Naive B cell (primary cell): ENCODE measurements around the gene OR1N2. TPM values are rescaled to one million over a fixed set of nuclear protein-coding genes. Genes with fewer than 3 reads are reported as not detected.
"Not testable (repeated sequence)": the region's sequence is repeated elsewhere in the genome, so short reads cannot be mapped to it uniquely, and the experiment has no call there.

Source experiments
- ATAC-seq, 2 donors: fragments of 150-1000 bp; cut with Tn5 transposase; 2 replicates each; pipeline ENCODE4 v1.10.0; 2021; ENCODE audit warnings: low read depth in 2 of 2, mild to moderate bottlenecking in 2 of 2, moderate library complexity in 2 of 2
- DNase-seq: peaks from one replicate; pipeline ENCODE4 v3.0.0; 2022
- H3K27ac Mint-ChIP-seq, 6 donors: one replicate each; pipeline ENCODE4 v1.8.0; 2020 to 2022; ENCODE audit warnings: mild to moderate bottlenecking in 6 of 6, mixed read lengths in 6 of 6, moderate library complexity in 5 of 6, inconsistent platforms in 2 of 6
- H3K27me3 Mint-ChIP-seq, 3 donors: one replicate each; pipeline ENCODE4 v1.8.0; 2021 to 2022; ENCODE audit warnings: mixed read lengths in 3 of 3, mild to moderate bottlenecking in 1 of 3
- H3K36me3 Mint-ChIP-seq, 2 donors: one replicate each; pipeline ENCODE4 v1.8.0; 2020 to 2022; ENCODE audit warnings: mixed read lengths in 2 of 2, inconsistent platforms in 1 of 2, mild to moderate bottlenecking in 1 of 2
- H3K4me1 Mint-ChIP-seq, 3 donors: one replicate each; pipeline ENCODE4 v1.8.0; 2020 to 2022; ENCODE audit warnings: mixed read lengths in 3 of 3, inconsistent platforms in 1 of 3, mild to moderate bottlenecking in 1 of 3, moderate library complexity in 1 of 3
- H3K4me3 Mint-ChIP-seq, 8 donors: one replicate each; pipeline ENCODE4 v1.8.0; 2020 to 2022; ENCODE audit warnings: mild to moderate bottlenecking in 8 of 8, mixed read lengths in 8 of 8, moderate library complexity in 8 of 8, inconsistent platforms in 2 of 8
- H3K9me3 Mint-ChIP-seq, 7 donors: one replicate each; pipeline ENCODE4 v1.8.0; 2020 to 2022; ENCODE audit warnings: mixed read lengths in 7 of 7, mild to moderate bottlenecking in 5 of 7, inconsistent platforms in 2 of 7, moderate library complexity in 1 of 7
- polyA plus RNA-seq, 6 donors: library from polyadenylated mRNA; unstranded; fragments of 300-500 nt; fragmentation: Illumina TruSeq; gene quantifications; one replicate each; pipeline ENCODE4 v1.2.3, GENCODE V29; 2021; ENCODE audit warnings: low read depth in 6 of 6

The OR1N2 gene
- polyA plus RNA-seq, 6 donors from 2014 or later: not detected

GRCh38 chr9:122561446-122561845 is 8.5 kb downstream of the OR1N2 start:
- no peak for DNase-seq
- Mint-ChIP-seq H3K27me3 (peaks cover 25 to 52% (median 51%) of the 10 kb centered on the region in 3 donors), H3K4me1 (no peaks in the 10 kb centered on the region), H3K4me3 (peak overlapping the region in 1 of 8 donors; percentile 23), H3K27ac (no peak overlapping the region), H3K36me3 (peaks cover 0 to 11% of the 10 kb centered on the region in 2 donors), H3K9me3 (peaks cover 0 to 43% (median 20%) of the 10 kb centered on the region in 7 donors)
- no peak for ATAC-seq

DNA sequence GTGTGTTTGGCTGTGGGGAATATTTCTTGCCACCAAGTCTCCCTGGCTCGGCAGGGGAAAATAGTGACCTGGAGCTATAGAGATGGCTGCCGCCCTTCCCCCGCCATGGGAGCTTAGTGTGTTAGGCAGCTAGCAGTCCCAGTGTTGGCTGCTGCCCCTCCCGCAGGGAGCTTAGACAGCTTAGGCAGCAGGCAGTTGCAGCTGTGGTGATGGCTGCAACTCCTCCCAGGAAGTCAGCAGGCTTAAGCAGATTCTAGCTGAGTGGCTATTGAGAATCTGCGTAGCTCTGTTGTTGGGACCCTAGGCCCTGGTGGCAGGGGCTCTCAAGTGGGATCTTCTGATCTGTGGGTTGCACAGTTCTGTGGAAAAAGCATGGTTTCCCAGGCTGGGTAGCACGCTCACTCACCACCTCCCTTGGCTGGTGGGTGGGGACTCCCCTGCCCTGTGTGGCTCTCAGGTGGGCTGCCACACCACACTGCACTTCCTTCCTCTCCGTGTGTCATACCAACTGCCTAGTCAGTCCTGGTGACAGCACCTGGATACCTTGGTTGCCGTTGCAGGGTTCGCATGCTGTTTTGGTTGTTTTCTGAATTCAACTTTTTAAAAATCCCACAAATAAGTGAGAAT is 9.3 kb downstream of the OR1N2 start:
- ATAC-seq (no peak), DNase-seq (no peak)
- H3K9me3 Mint-ChIP-seq: peaks cover 0 to 43% (median 20%) of the 10 kb centered on the region in 7 donors
- H3K27ac Mint-ChIP-seq: no peak overlapping the region
- no peak overlapping the region for H3K4me3 Mint-ChIP-seq
- H3K4me1 Mint-ChIP-seq: no peaks in the 10 kb centered on the region
- H3K27me3 Mint-ChIP-seq: peaks cover 25 to 52% (median 51%) of the 10 kb centered on the region in 3 donors
- peaks cover 0 to 11% of the 10 kb centered on the region in 2 donors for H3K36me3 Mint-ChIP-seq

DNA sequence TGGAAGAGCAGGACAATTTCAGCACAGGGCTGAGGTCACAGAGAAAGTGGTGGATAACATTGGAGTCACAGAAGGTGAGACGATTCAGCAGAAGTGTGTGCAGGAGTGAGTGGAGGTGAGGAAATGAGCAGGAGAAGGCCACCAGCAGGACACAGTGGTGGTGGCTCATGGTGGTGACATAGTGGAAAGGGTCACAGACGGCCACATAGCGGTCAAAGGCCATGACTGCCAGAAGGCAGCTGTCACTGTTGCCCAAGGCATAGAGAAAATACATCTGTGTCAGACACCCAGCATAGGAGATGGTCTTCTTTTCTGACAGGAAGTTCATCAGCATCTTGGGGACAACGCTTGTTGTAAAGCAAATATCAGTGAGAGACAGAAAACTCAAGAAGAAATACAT is 15.0 kb downstream of the OR1N2 start:
- DNase-seq: no peak
- Mint-ChIP-seq H3K36me3 (no peaks in the 10 kb centered on the region), H3K4me1 (no peaks in the 10 kb centered on the region), H3K4me3 (no peak overlapping the region), H3K27ac (peak overlapping the region in 1 of 6 donors; percentile 0), H3K27me3 (peaks cover 14 to 37% (median 36%) of the 10 kb centered on the region in 3 donors), H3K9me3 (peaks cover 0 to 14% (median 3%) of the 10 kb centered on the region in 7 donors)
- no peak for ATAC-seq

- H3K27me3 Mint-ChIP-seq: peaks cover 11 to 29% (median 11%) of the 10 kb centered on the region in 3 donors
- no peak for ATAC-seq
- no peak overlapping the region for H3K27ac Mint-ChIP-seq
- H3K36me3 Mint-ChIP-seq: no peaks in the 10 kb centered on the region
- no peak for DNase-seq
- no peaks in the 10 kb centered on the region for H3K4me1 Mint-ChIP-seq
- peaks cover 0 to 8% (median 1%) of the 10 kb centered on the region in 7 donors for H3K9me3 Mint-ChIP-seq
- H3K4me3 Mint-ChIP-seq: no peak overlapping the region
Measured at GRCh38 chr9:122572456-122572855, 19.5 kb downstream of the OR1N2 start.

DNA sequence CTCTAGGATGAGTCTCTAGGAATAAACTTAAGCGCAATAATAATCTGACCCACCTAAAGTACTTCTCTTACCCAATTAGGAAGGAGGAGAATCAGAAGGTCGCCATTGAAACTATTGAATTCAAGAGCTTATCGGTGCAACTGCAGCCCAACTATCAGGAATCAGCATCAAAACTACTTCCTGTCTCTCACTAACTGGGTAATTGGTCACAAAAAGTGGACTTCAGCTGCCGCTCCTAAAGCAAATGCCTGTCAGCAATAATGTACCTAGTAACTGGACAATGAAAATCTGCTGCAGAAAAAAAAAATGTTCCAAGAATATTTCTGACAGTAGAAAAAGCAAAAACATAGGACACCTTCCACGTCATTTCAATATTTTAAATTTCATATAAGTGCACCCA is 27.0 kb downstream of the OR1N2 start:
- ATAC-seq (no peak), DNase-seq (no peak)
- H3K4me1 Mint-ChIP-seq: no peaks in the 10 kb centered on the region
- peaks cover 0 to 8% (median 1%) of the 10 kb centered on the region in 7 donors for H3K9me3 Mint-ChIP-seq
- H3K27ac Mint-ChIP-seq: no peak overlapping the region
- peaks cover 0 to 20% (median 3%) of the 10 kb centered on the region in 3 donors for H3K27me3 Mint-ChIP-seq
- no peaks in the 10 kb centered on the region for H3K36me3 Mint-ChIP-seq
- no peak overlapping the region for H3K4me3 Mint-ChIP-seq

GRCh38 chr9:122580360-122580759 is 27.4 kb downstream of the OR1N2 start:
- Mint-ChIP-seq H3K27ac (no peak overlapping the region), H3K4me3 (no peak overlapping the region), H3K27me3 (peaks cover 3 to 25% (median 3%) of the 10 kb centered on the region in 3 donors), H3K36me3 (no peaks in the 10 kb centered on the region), H3K4me1 (no peaks in the 10 kb centered on the region), H3K9me3 (peaks cover 0 to 8% (median 1%) of the 10 kb centered on the region in 7 donors)
- no peak for ATAC-seq
- no peak for DNase-seq

GRCh38 chr9:122583284-122583683 is 30.4 kb downstream of the OR1N2 start, which contains the start of gene OR1L8:
Gene OR1L8 (minus strand): TSS chr9:122583384. CDS start chr9:122568477, 14,907 bp downstream.
- Mint-ChIP-seq H3K27me3 (peaks cover 0 to 16% (median 7%) of the 10 kb centered on the region in 3 donors), H3K4me3 (peak within 1 kb of the TSS in 1 of 8 donors; percentile 16)
- not testable (repeated sequence) for H3K4me1 Mint-ChIP-seq, H3K36me3 Mint-ChIP-seq, DNase-seq, H3K9me3 Mint-ChIP-seq, H3K27ac Mint-ChIP-seq, ATAC-seq

Other genes starting within 250 kb of the OR1N2 start
- gene PTGS1, start 182.1 kb upstream of the OR1N2 start, polyA plus RNA-seq: 10 to 100 TPM; 18.2 to 37.6 (median 24.7) TPM
- not detected for gene OR1J1, start 75.2 kb upstream of the OR1N2 start, polyA plus RNA-seq
- gene OR1J2, start 42.3 kb upstream of the OR1N2 start, polyA plus RNA-seq: not detected
- not detected for gene OR1J4, start 34.0 kb upstream of the OR1N2 start, polyA plus RNA-seq
- gene OR1N1, start 25.8 kb upstream of the OR1N2 start, polyA plus RNA-seq: not detected
- not detected for gene OR1L8, start 30.3 kb downstream of the OR1N2 start, polyA plus RNA-seq
- not detected for gene OR1Q1, start 61.6 kb downstream of the OR1N2 start, polyA plus RNA-seq
- not detected for gene OR1B1, start 104.5 kb downstream of the OR1N2 start, polyA plus RNA-seq
- gene OR1L1, start 108.6 kb downstream of the OR1N2 start, polyA plus RNA-seq: not detected
- gene OR1L3, start 122.0 kb downstream of the OR1N2 start, polyA plus RNA-seq: not detected
- not detected for gene OR1L4, start 170.9 kb downstream of the OR1N2 start, polyA plus RNA-seq
- not detected for gene OR1L6, start 189.2 kb downstream of the OR1N2 start, polyA plus RNA-seq
- not detected for gene OR5C1, start 235.8 kb downstream of the OR1N2 start, polyA plus RNA-seq
- not detected for gene OR1K1, start 247.0 kb downstream of the OR1N2 start, polyA plus RNA-seq